Activated T-helper 1 cell treated with anti-CD3 and anti-CD28 coated beads, Interleukin-12 subunit alpha, Interleukin-12 subunit beta, Interleukin-2, Interleukin-4 antibody, amounts not matched to agents 30 ng/mL and 10 ng/mL and 1 ng/mL, durations not matched to agents 14 hours and 24 hours and 36 hours (primary cell): Measurements from ENCODE around the gene GALNT7. TPM values are rescaled to one million over a fixed set of nuclear protein-coding genes. Genes with fewer than 3 reads are reported as not detected.

Experiments
- DNase-seq: peaks from one replicate; pipeline ENCODE4 v3.0.0; 2021; ENCODE audit warnings: low spot score
- H3K27ac Mint-ChIP-seq: one replicate; pipeline ENCODE4 v1.8.0; 2021; ENCODE audit warnings: mild to moderate bottlenecking, mixed read lengths
- H3K27me3 Mint-ChIP-seq: one replicate; pipeline ENCODE4 v1.8.0; 2022; ENCODE audit warnings: mild to moderate bottlenecking, moderate library complexity, mixed read lengths; ENCODE audit not compliant: insufficient read depth
- H3K36me3 Mint-ChIP-seq: one replicate; pipeline ENCODE4 v1.8.0; 2021; ENCODE audit warnings: low read depth, mixed read lengths
- H3K4me1 Mint-ChIP-seq: one replicate; pipeline ENCODE4 v1.8.0; 2021; ENCODE audit warnings: low read depth, mixed read lengths
- H3K4me3 Mint-ChIP-seq: one replicate; pipeline ENCODE4 v1.8.0; 2021; ENCODE audit warnings: mild to moderate bottlenecking, moderate library complexity, mixed read lengths
- H3K9me3 Mint-ChIP-seq: one replicate; pipeline ENCODE4 v1.8.0; 2021; ENCODE audit warnings: mixed read lengths
- intact Hi-C: fragments of 100-400 bp; cut with micrococcal nuclease; formaldehyde crosslinking; loops from one replicate; pipeline ENCODE4 v1.15.1; 2024
- total RNA-seq: library from RNA; stranded (reverse); gene quantifications from 2 replicates; pipeline ENCODE4 v1.2.3, GENCODE V29; 2022

The GALNT7 gene
- total RNA-seq, 1 donor from 2014 or later = 30.5 TPM

- H3K36me3 Mint-ChIP-seq = no peaks in the 10 kb centered on the region
- no peak for DNase-seq
- H3K4me1 Mint-ChIP-seq = peaks cover 8% of the 10 kb centered on the region
- H3K9me3 Mint-ChIP-seq = no peaks in the 10 kb centered on the region
- no peak overlapping the region for H3K27ac Mint-ChIP-seq
- no peak overlapping the region for H3K4me3 Mint-ChIP-seq
- intact Hi-C loops = no loop called here
- no peaks in the 10 kb centered on the region for H3K27me3 Mint-ChIP-seq
Observed at GRCh38 chr4:173269280-173269679, 100.7 kb downstream of the GALNT7 start.

GRCh38 chr4:173270312-173271027, 101.9 kb downstream of the GALNT7 start:
- no peaks in the 10 kb centered on the region for H3K36me3 Mint-ChIP-seq
- H3K27me3 Mint-ChIP-seq = no peaks in the 10 kb centered on the region
- H3K9me3 Mint-ChIP-seq = no peaks in the 10 kb centered on the region
- no peak for DNase-seq
- no peak overlapping the region for H3K4me3 Mint-ChIP-seq
- intact Hi-C loops = no loop called here
- no peak overlapping the region for H3K27ac Mint-ChIP-seq
- no peaks in the 10 kb centered on the region for H3K4me1 Mint-ChIP-seq

- H3K9me3 Mint-ChIP-seq = no peaks in the 10 kb centered on the region
- no peak overlapping the region for H3K27ac Mint-ChIP-seq
- no peak for DNase-seq
- no peaks in the 10 kb centered on the region for H3K4me1 Mint-ChIP-seq
- H3K27me3 Mint-ChIP-seq = no peaks in the 10 kb centered on the region
- H3K36me3 Mint-ChIP-seq = no peaks in the 10 kb centered on the region
- H3K4me3 Mint-ChIP-seq = no peak overlapping the region
- intact Hi-C loops = no loop called here
Observed at GRCh38 chr4:173272314-173272713, 103.7 kb downstream of the GALNT7 start.

- Mint-ChIP-seq H3K4me1 (no peaks in the 10 kb centered on the region), H3K27me3 (no peaks in the 10 kb centered on the region), H3K4me3 (no peak overlapping the region), H3K27ac (no peak overlapping the region), H3K36me3 (no peaks in the 10 kb centered on the region), H3K9me3 (no peaks in the 10 kb centered on the region)
- no peak for DNase-seq
- intact Hi-C loops = no loop called here
Observed at GRCh38 chr4:173272996-173273395, 104.4 kb downstream of the GALNT7 start.

GRCh38 chr4:173273941-173274340, 105.3 kb downstream of the GALNT7 start:
- DNase-seq = no peak
- Mint-ChIP-seq H3K36me3 (peaks cover 1% of the 10 kb centered on the region), H3K4me1 (no peaks in the 10 kb centered on the region), H3K27me3 (no peaks in the 10 kb centered on the region), H3K9me3 (no peaks in the 10 kb centered on the region), H3K27ac (no peak overlapping the region), H3K4me3 (no peak overlapping the region)
- intact Hi-C loops = no loop called here

- no peaks in the 10 kb centered on the region for H3K27me3 Mint-ChIP-seq
- H3K4me1 Mint-ChIP-seq = no peaks in the 10 kb centered on the region
- H3K36me3 Mint-ChIP-seq = peaks cover 2% of the 10 kb centered on the region
- no peak overlapping the region for H3K27ac Mint-ChIP-seq
- no peaks in the 10 kb centered on the region for H3K9me3 Mint-ChIP-seq
- intact Hi-C loops = no loop called here
- H3K4me3 Mint-ChIP-seq = no peak overlapping the region
- DNase-seq = no peak
Observed at GRCh38 chr4:173274744-173275143, 106.1 kb downstream of the GALNT7 start.

- no peaks in the 10 kb centered on the region for H3K4me1 Mint-ChIP-seq
- peaks cover 2% of the 10 kb centered on the region for H3K36me3 Mint-ChIP-seq
- DNase-seq = no peak
- no peak overlapping the region for H3K4me3 Mint-ChIP-seq
- H3K27me3 Mint-ChIP-seq = no peaks in the 10 kb centered on the region
- intact Hi-C loops = no loop called here
- H3K9me3 Mint-ChIP-seq = no peaks in the 10 kb centered on the region
- no peak overlapping the region for H3K27ac Mint-ChIP-seq
Observed at GRCh38 chr4:173275150-173275549, 106.5 kb downstream of the GALNT7 start.

- H3K27me3 Mint-ChIP-seq = no peaks in the 10 kb centered on the region
- peaks cover 9% of the 10 kb centered on the region for H3K4me1 Mint-ChIP-seq
- intact Hi-C loops = no loop called here
- H3K9me3 Mint-ChIP-seq = no peaks in the 10 kb centered on the region
- H3K4me3 Mint-ChIP-seq = no peak overlapping the region
- DNase-seq = no peak
- H3K36me3 Mint-ChIP-seq = peaks cover 2% of the 10 kb centered on the region
- no peak overlapping the region for H3K27ac Mint-ChIP-seq
Observed at GRCh38 chr4:173277340-173277739, 108.7 kb downstream of the GALNT7 start.

GRCh38 chr4:173280998-173281397, 112.4 kb downstream of the GALNT7 start:
- H3K27ac Mint-ChIP-seq = no peak overlapping the region
- H3K4me1 Mint-ChIP-seq = peaks cover 9% of the 10 kb centered on the region
- no peaks in the 10 kb centered on the region for H3K27me3 Mint-ChIP-seq
- intact Hi-C loops = no loop called here
- DNase-seq = no peak
- H3K4me3 Mint-ChIP-seq = no peak overlapping the region
- H3K9me3 Mint-ChIP-seq = peaks cover 4% of the 10 kb centered on the region
- peaks cover 2% of the 10 kb centered on the region for H3K36me3 Mint-ChIP-seq

GRCh38 chr4:173281406-173282255, 113.0 kb downstream of the GALNT7 start:
- Mint-ChIP-seq H3K27me3 (no peaks in the 10 kb centered on the region), H3K4me1 (peaks cover 9% of the 10 kb centered on the region), H3K36me3 (peaks cover 2% of the 10 kb centered on the region), H3K27ac (no peak overlapping the region), H3K9me3 (peaks cover 4% of the 10 kb centered on the region), H3K4me3 (no peak overlapping the region)
- intact Hi-C loops = no loop called here
- DNase-seq = no peak

- H3K9me3 Mint-ChIP-seq = peaks cover 4% of the 10 kb centered on the region
- intact Hi-C loops = no loop called here
- H3K27me3 Mint-ChIP-seq = no peaks in the 10 kb centered on the region
Observed at GRCh38 chr4:173282256-173282562, 113.6 kb downstream of the GALNT7 start.

GRCh38 chr4:173282626-173283025, 114.0 kb downstream of the GALNT7 start:
- Mint-ChIP-seq H3K9me3 (peaks cover 4% of the 10 kb centered on the region), H3K36me3 (peaks cover 2% of the 10 kb centered on the region), H3K27me3 (no peaks in the 10 kb centered on the region), H3K4me1 (peaks cover 9% of the 10 kb centered on the region), H3K4me3 (no peak overlapping the region), H3K27ac (no peak overlapping the region)
- no peak for DNase-seq
- intact Hi-C loops = no loop called here

More at GRCh38 chr4:173282256-173282562, 113.6 kb downstream of the GALNT7 start:
- no peak overlapping the region for H3K4me3 Mint-ChIP-seq
- H3K4me1 Mint-ChIP-seq = peaks cover 9% of the 10 kb centered on the region
- H3K27ac Mint-ChIP-seq = no peak overlapping the region
- H3K36me3 Mint-ChIP-seq = peaks cover 2% of the 10 kb centered on the region
- no peak for DNase-seq

GRCh38 chr4:173284463-173284862, 115.9 kb downstream of the GALNT7 start:
- Mint-ChIP-seq H3K4me1 (peaks cover 22% of the 10 kb centered on the region), H3K36me3 (no peaks in the 10 kb centered on the region), H3K9me3 (peaks cover 4% of the 10 kb centered on the region), H3K4me3 (no peak overlapping the region), H3K27ac (no peak overlapping the region), H3K27me3 (no peaks in the 10 kb centered on the region)
- intact Hi-C loops = no loop called here
- DNase-seq = no peak
